Measurements from ENCODE around the gene ATXN1. TPM values are rescaled to one million over a fixed set of nuclear protein-coding genes. Genes with fewer than 3 reads are reported as not detected.
A peak's percentile ranks its signal among the peaks of the same experiment; 100 is the strongest.

The ATXN1 gene
- total and polyA plus RNA-seq, 2 of the 13 experiments (the other 11 are each of a cell fraction or from before 2014, with no cell fraction given), result 20.7 to 39.5 TPM

DNA sequence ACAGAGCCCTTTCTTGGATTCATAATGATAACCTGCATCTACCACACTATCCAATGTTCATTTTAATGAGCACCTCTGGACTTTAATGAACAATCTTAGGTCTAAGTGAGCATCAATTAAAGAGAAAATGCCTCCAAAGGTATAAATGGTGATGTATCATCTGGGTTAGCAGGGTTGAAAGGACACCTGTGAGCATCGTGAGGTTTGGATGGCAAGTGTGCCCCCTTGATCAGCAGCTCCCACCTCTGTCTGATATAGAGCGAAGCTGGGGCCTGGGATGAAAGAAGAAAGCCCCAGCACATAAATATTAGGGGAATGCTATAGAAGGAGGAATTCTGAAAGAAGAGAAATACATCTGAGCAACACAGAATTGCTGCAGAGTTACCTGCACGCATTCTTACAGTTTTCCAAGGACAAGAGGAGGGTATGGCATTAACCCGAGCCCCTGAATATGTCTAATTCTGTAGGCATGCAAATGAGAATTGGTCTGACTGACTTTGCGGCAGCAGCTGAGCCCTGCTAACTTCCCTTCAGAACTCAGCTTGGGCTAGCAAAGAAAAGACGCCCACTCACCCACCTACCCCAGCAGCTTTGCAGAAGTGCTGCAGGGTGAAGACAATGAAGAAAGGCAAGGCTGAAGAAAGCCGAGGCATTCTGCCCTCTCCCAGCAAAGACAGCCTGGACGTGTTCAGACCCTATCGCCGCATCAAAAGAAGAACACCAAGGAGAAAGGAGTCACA is 386.6 kb downstream of the ATXN1 start (continued):
- no peak for TF ChIP-seq ZNF572 (CRISPR knock-in tag; IDR thresholded peaks at IDR 0.05)
- no peak for TF ChIP-seq ZNF446 (CRISPR knock-in tag; IDR thresholded peaks at IDR 0.05)
- no peak for TF ChIP-seq NCOA1 (CRISPR knock-in tag; IDR thresholded peaks at IDR 0.05)

DNA sequence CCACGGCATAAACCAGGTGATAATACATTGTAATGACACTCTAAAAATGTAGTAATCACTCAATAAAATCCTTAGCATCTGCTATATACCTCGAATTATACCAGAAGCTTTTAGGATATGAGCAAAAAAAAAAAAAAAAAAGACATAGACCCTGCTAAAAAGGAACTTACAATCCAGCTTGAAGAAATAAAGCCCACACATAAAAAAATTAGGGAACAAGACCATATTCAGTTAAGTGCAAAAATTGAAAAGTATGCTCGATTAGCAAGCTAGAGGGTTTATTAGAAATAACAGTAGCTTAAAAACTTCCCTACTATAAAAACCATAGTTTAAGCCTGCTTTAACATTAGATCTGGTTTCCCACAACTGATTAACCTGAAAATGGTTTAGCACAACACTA is 387.2 kb downstream of the ATXN1 start:
- Histone ChIP-seq H3K27me3 (ENCODE audit: control insufficient read depth in 1 of 2, insufficient read depth in 2 of 2, low read length in 2 of 2) (no peaks in the 10 kb centered on the region), H3K4me3 (replicated peaks in 1 of 3; ENCODE audit: insufficient read depth in 1 of 3, low read depth in 2 of 3, low read length in 3 of 3) (no peak overlapping the region), H3K4me2 (ENCODE audit: low read depth, low read length) (no peak overlapping the region), H3K27ac (ENCODE audit: extremely low read length, insufficient read depth, low read length) (no peak overlapping the region), H3K36me3 (replicated peaks in 1 of 2; ENCODE audit: control insufficient read depth in 1 of 2, insufficient read depth in 2 of 2, low read length in 2 of 2) (peaks cover 0 to 2% of the 10 kb centered on the region in 2 experiments; a peak in 3 of 5 replicates), H4K20me1 (ENCODE audit: insufficient read depth, low read length) (no peaks in the 10 kb centered on the region), H3K9ac (ENCODE audit: insufficient read depth, low read depth, low read length) (no peak overlapping the region), H3K9me3 (ENCODE audit: low read length) (no peaks in the 10 kb centered on the region), H3K79me2 (ENCODE audit: insufficient read depth, low read length) (no peaks in the 10 kb centered on the region), H2AFZ (ENCODE audit: low read length) (no peak overlapping the region), H3K4me1 (ENCODE audit: insufficient read depth, low read length) (no peaks in the 10 kb centered on the region)
- intact Hi-C loops (cut with micrococcal nuclease; ENCODE audit: unreplicated experiment) (no loop called here), in situ Hi-C loops (cut with HindIII; ENCODE audit: extremely low pct_ligation_motif_present, low pct_unique_long_range_greater_than_20kb) (no loop called here)
- BruUV-seq (replicated peaks), result no TSS peak
- ChIA-PET POLR2A (no interaction called here), CTCF (ENCODE audit: low intra/inter-chr PET ratio, low total read pairs) (no interaction called here)
- WGBS (ENCODE audit: low lambda C conversion rate), result 85% methylated on average over 3 of the region's 3 CpGs
- DNase-seq (ENCODE audit: low spot score), result no peak
- no peak for TF ChIP-seq KLF16 (CRISPR knock-in tag; IDR thresholded peaks at IDR 0.05)
- no peak for TF ChIP-seq PHF5A (CRISPR knock-in tag; IDR thresholded peaks at IDR 0.05; ENCODE audit: low read depth, unreplicated experiment)
- FAIRE-seq, result no peak
- no peak for ATAC-seq

DNA sequence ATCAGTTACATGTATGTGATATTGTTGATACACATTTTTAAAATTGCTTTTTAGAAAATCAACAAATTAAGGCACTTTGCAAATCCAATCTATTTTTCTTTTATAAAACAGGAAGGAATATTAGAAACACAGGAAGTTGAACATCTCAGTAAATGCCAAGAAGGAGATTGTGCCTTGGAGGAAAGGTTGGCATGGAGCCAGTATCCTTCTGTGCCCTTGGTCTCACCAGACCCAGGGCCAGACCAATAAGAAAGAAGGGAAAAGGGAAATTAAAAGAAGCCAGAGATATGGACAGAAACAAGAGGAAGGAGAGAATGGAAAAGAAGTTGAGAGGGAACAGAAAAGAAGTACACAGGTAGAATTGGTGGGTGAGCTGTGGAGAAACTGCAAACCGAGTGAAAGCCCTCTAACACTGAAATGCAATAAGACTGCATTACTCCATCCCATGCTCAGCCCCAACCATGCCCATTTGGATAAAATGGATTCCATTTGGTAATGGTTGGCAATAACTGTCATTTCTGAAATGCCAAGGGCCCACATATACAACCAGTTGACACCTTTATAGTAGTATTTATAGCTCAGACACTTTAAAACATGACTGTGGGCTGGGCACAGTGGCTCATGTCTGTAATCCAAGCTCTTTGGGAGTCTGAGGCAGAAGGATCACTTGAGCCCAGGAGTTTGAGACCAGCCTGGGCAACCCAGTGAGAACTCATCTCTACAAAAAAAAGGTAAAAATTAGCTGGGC is 389.1 kb downstream of the ATXN1 start:
- no peak overlapping the region for H3K9ac ChIP-seq (ENCODE audit: insufficient read depth, low read depth, low read length)
- no peaks in the 10 kb centered on the region for H3K79me2 ChIP-seq (ENCODE audit: insufficient read depth, low read length)
- intact Hi-C loops (cut with micrococcal nuclease; ENCODE audit: unreplicated experiment) (no loop called here), in situ Hi-C loops (cut with HindIII; ENCODE audit: extremely low pct_ligation_motif_present, low pct_unique_long_range_greater_than_20kb) (no loop called here)
- ChIA-PET POLR2A (no interaction called here), CTCF (ENCODE audit: low intra/inter-chr PET ratio, low total read pairs) (no interaction called here)
- ATAC-seq (no peak), FAIRE-seq (no peak), DNase-seq (ENCODE audit: low spot score) (no peak)
- H3K27ac ChIP-seq (ENCODE audit: extremely low read length, insufficient read depth, low read length), result no peak overlapping the region
- H3K36me3 ChIP-seq (replicated peaks in 1 of 2; ENCODE audit: control insufficient read depth in 1 of 2, insufficient read depth in 2 of 2, low read length in 2 of 2), result no peaks in the 10 kb centered on the region; a peak in 2 of 5 replicates
- no peak overlapping the region for H3K4me3 ChIP-seq (replicated peaks in 1 of 3; ENCODE audit: insufficient read depth in 1 of 3, low read depth in 2 of 3, low read length in 3 of 3)
- no peaks in the 10 kb centered on the region for H3K27me3 ChIP-seq (ENCODE audit: control insufficient read depth in 1 of 2, insufficient read depth in 2 of 2, low read length in 2 of 2)
- no peaks in the 10 kb centered on the region for H4K20me1 ChIP-seq (ENCODE audit: insufficient read depth, low read length)
- WGBS (ENCODE audit: low lambda C conversion rate), result 100% methylated on average over 1 of the region's 1 CpG
- TF ChIP-seq LCORL (IDR thresholded peaks at IDR 0.05), result peak; percentile 80
- no peak for TF ChIP-seq LCORL (CRISPR knock-in tag; IDR thresholded peaks at IDR 0.05)
- TF ChIP-seq TP53 (CRISPR knock-in tag; conservative IDR thresholded peaks at IDR 0.05), result no peak
- H3K9me3 ChIP-seq (ENCODE audit: low read length), result no peaks in the 10 kb centered on the region
- H3K4me1 ChIP-seq (ENCODE audit: insufficient read depth, low read length), result no peaks in the 10 kb centered on the region
- no peak overlapping the region for H3K4me2 ChIP-seq (ENCODE audit: low read depth, low read length)
- BruUV-seq (replicated peaks), result no TSS peak
- no peak overlapping the region for H2AFZ ChIP-seq (ENCODE audit: low read length)
